Activated CD8-positive, alpha-beta memory T cell treated with anti-CD3 and anti-CD28 coated beads, Interleukin-2, amount 50 U/mL, for 1 hour (primary cell): Measurements from ENCODE around the gene GATAD1.
"Not testable (repeated sequence)": the region's sequence is repeated elsewhere in the genome, so short reads cannot be mapped to it uniquely, and the experiment has no call there.

ENCODE experiments used
- DNase-seq: peaks from one replicate; pipeline ENCODE4 v3.0.0-alpha.2; 2020; ENCODE audit errors: extremely low read depth

Gene GATAD1

DNA sequence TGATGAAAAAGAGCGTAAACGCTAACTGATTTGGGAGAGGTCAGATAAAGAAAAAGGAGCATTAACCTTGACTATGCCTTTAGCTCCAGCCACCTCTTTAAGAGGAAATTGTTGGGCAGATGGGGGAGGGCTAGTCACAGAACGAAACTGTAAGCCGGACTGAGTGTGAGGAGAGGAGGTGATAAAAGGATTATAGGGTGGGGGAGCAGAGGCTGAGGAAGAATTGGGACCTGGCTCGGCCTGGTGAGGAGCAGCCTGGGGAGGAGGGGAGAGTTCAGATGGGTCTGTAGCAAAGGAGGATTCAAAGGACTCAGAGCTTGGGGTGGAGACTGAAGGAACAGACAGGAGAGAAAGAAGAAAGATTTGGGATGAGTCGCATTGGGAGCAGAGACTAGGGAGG, 36.3 kb downstream of the GATAD1 start:
- DNase-seq, result not testable (repeated sequence)

DNA sequence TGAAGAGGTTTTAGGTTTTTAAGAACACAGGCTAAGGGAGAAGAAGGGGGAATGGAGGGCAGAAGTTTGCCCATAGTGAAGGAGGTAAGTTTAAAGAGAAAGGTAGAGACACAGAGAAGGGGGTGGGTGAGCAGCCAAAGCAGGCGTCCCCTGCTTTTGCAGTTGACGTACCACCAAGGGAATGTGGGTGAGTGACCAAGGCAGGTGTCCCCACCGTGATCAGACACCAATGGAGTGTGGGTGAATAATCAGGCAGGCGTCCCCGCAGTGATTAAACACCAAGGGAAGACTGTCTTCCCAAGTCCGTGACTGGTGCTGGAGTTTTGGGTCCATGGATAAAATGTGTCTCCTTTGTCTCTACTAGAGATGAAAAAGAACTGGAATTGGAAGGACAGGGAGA, 36.9 kb downstream of the GATAD1 start:
- DNase-seq, result not testable (repeated sequence)

DNA sequence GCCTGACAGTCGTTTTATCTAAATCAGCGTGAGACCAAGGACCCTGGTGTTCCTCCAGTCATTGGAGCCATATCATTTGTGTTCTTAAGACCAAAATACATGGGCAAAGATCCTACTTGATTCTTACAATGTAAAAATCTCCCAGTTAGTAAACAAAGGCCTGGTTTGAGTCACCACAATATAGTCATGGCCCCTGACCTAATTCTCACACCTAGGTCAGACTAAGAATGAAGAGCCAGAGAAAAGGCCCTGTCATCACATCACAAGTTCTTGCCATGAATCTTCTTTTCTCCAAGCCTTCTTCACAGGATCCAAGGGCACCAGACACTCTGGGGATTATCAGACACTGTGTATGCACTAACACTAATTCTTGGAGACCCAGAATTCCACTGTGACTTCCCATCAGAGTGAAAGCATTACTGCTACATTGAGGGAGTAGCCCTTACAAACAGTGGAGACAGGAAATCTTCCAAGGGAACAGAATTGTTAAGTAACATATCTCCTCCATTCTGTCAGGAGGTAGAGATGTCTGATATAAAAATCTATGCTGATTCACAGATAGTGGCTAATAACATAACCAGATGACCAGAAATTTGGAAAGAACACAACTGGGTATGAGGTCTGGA, 38.1 kb downstream of the GATAD1 start:
- no peak for DNase-seq

DNA sequence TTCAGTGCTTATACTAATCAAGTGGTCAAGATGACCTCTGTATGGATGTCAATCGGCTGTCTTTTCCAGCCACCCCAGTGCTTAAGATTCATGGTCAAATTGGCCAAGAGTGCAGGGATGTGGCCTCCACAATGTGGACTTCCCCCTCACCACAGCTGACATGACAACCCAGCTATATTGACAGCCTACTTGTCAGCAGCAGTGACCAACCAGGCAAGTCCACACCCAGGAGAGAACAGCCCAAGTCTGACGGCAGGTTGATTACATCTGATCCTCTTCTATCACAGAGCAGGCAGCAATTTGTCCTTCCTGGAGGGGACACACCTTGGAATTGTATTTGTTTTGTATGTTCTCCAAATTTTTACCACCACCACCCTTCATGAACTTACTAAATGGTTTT, 38.7 kb downstream of the GATAD1 start:
- DNase-seq, result no peak

DNA sequence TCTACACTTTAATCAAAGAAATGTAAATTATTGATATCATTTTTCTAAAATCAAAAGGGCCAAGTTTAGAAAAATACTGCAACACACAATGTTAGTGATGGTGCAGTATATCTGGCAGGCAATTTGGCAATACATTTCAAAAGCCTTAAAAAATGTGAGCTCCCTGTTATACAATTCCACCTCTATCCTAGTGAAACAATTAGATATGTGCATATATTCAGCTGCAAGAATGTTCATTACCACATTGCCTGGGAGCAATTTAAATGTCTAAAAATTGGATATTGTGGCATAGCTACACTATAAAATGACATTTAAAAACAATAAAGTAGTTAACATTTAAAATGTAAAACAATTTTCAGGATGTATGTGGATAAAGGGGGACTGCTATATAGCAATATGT, 40.5 kb downstream of the GATAD1 start:
- DNase-seq, result no peak

DNA sequence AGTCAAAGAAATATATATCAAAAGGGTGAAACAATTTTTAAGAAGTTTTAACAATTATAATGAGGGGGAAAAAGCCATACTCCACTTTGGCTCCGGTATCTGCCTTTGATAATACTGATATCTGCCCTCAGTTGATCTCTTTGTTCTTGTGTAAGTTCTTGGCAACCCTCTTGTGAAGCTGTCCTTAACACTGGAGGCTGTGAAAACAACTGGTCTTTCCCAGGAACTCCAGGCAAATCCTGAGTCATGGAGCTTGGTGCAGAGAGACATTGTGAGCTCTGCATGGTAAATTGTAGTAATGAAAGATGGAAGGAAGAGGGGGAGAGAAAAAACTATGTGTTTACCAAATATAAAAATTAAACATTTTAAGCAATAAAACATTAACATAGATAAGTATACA, 42.4 kb downstream of the GATAD1 start:
- DNase-seq, result no peak

DNA sequence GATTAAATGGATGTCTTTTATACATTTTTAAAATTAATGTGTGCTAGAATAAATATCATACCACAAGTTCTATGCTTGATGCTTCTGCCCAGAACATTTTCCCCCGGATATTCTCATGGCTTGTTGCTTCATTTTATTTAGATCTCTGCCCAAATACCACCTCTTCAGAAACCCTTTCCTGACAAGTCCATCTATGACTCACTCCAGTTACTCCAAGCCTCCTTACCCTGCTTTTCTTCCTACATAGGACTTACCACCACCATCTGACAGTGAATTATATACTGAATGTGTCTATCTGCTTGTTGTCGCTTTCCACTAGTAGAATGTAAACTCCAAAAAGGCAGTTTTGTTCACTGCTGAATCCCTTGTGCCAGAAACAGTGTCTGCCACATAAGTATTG, 49.6 kb downstream of the GATAD1 start:
- no peak for DNase-seq

DNA sequence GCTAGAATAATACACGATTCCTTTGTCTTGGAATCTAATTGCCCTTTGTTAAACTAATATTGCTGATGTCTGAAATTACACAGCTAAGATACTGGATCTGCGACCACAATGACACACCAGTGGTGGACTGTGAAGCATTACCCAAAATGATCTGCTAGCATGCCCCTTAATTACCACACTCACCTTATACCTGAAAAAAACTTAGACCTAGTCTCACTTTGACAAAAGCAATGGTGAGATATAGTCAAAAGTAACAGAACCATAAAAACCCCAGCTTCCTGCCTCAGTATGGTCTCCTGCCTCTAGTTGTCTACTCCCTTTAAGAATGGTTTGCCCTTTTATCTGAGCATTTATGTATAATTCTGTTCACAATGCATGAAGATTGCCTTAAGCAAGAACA, 51.3 kb downstream of the GATAD1 start:
- no peak for DNase-seq

DNA sequence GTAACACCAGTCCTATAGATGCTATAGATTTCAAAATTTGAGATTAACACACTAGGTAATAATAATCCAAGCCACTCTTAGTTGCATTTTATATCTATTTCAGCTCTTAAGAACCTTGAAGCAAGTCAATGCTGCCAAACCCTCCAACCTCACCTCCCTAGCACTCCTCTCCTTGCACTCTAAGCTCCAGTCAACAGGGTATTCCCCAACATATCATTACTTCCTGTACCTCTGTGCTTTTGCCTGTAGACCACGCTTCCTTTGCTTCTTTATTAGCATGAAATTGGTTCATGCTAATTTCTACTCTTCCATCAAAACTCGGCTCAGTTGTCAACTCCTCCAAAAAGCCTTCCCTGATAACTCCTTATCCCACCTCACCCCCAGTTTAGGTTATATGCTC, 56.5 kb downstream of the GATAD1 start:
- DNase-seq, result no peak

DNA sequence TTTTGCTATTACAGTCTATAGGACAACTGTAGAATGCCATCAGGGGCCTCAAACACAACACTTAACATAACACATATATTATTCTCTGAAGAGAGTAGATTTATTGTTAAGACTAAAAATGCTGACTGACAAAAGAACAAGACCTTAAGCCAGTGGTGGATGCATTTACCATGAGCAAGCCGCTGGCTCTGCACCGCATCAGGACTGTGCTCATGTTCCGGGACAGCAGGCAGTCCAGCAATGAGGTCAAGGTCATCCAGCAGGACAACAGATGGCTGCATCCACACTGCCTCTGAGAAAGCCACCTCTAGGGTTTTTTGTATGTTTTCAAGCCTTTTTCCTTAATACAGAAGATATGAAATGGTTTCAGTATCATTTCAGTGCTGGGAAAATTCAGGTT, 57.3 kb downstream of the GATAD1 start:
- DNase-seq, result no peak

DNA sequence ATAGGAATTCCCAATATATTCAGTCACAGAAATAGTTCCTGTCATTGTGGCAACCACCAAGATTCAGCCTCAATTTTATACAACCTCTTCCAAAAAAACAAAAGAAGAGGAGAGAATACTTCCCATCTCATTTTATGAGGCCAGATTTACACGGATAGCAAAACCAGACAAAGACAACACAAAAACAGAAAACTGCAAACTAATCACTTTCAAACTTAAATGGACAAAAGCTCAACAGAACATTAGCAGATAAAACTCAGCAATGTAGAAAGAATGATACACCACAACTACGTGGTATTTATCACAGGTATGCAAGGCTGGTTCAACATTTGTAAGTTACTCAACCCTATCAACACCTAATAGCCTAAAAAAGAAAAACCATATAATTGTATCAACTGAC, 59.1 kb downstream of the GATAD1 start:
- DNase-seq, result no peak

DNA sequence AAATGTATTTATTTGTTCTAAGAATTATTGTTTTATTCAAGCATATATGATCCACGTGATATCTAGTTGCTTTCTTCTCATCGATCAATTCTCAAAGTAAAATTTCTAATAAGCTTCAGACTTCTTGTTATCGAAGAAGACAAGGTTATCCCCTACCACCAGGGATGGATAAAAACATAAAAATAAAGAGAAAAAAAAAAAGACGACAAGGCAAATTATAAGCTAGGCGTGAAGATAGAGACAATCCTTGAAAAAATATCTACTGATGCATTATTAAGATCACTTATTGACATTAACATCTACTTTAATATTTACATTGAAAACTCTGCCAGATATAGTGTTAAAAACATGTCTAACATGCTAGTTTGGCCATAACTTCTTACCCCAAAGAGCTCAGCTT, 61.7 kb downstream of the GATAD1 start:
- no peak for DNase-seq
